HepG2 (cell line): ENCODE results near the gene HARBI1. TPM values are rescaled to one million over a fixed set of nuclear protein-coding genes. Genes with fewer than 3 reads are reported as not detected.

ENCODE experiments used
- ATAC-seq: fragments of 200-7000 bp; cut with Tn5 transposase; 3 replicates; pipeline ENCODE4 v1.9.1; 2020; ENCODE audit warnings: mild to moderate bottlenecking, moderate library complexity
- BruUV-seq: library from RNA; stranded (reverse); fragments of 400-500 nt; replicated peaks from 2 replicates; lab custom pipeline; 2021; lab: Mats Ljungman, UMichigan
- CTCF ChIA-PET: fragments of 300-600 bp; formaldehyde crosslinking; extraction: SDS; loops from one replicate; lab custom pipeline; 2021; ENCODE audit warnings: low total read pairs, inconsistent platforms, low intra/inter-chr PET ratio; lab: Yijun Ruan, JAX
- POLR2A ChIA-PET: fragments of 350-600 bp; sonication (Branson Sonifier 250); formaldehyde crosslinking; loops from one replicate; lab custom pipeline; 2020; ENCODE audit warnings: antibody characterized with exemption, inconsistent platforms; lab: Yijun Ruan, JAX
- DNase-seq: peaks from one replicate; pipeline ENCODE4 v3.0.0-alpha.2; 2015; ENCODE audit warnings: low spot score
- FAIRE-seq: peaks from 3 replicates; lab custom pipeline; 2011; peaks lifted over from hg19 to GRCh38; lab: Jason Lieb, UNC
- H2AFZ ChIP-seq: one replicate; pipeline ENCODE4 v1.6.1; 2011; ENCODE audit warnings: low read length, inconsistent platforms
- H3K27ac ChIP-seq: fragments of 300-600 bp; 3 replicates; pipeline ENCODE4 v1.8.0; 2011; ENCODE audit warnings: mixed run types, mild to moderate bottlenecking, mixed read lengths, low read length, inconsistent platforms; ENCODE audit not compliant: insufficient read depth; ENCODE audit errors: extremely low read length
- H3K27me3 ChIP-seq, 2 experiments: fragments of 200-600 bp in 1 of 2; 2 replicates in 1 of 2; 3 replicates in 1 of 2; pipeline versions ENCODE4 v1.6.0 to v1.8.0; 2011; ENCODE audit warnings: low read length in 2 of 2, mild to moderate bottlenecking in 2 of 2, moderate library complexity in 2 of 2, inconsistent platforms in 1 of 2; ENCODE audit not compliant: insufficient read depth in 2 of 2, control insufficient read depth in 1 of 2
- H3K36me3 ChIP-seq, 2 experiments: fragments of 200-600 bp in 1 of 2; replicated peaks in 1 of 2; 2 replicates in 1 of 2; 3 replicates in 1 of 2; pipeline versions ENCODE4 v1.5.1 to v1.8.0; 2011; ENCODE audit warnings: low read length in 2 of 2, inconsistent platforms in 1 of 2; ENCODE audit not compliant: insufficient read depth in 2 of 2, control insufficient read depth in 1 of 2
- H3K4me1 ChIP-seq: 2 replicates; pipeline ENCODE4 v1.5.1; 2012; ENCODE audit warnings: low read length, inconsistent platforms; ENCODE audit not compliant: insufficient read depth
- H3K4me2 ChIP-seq: 2 replicates; pipeline ENCODE4 v1.6.0; 2011; ENCODE audit warnings: low read depth, low read length, inconsistent platforms
- H3K4me3 ChIP-seq, 3 experiments: fragments of 200-600 bp in 1 of 3; sonication (generic), shearing (Covaris generic) in 1 of 3; replicated peaks in 1 of 3; 2 replicates each; pipeline ENCODE4 v1.5.1; 2011 to 2016; ENCODE audit warnings: low read length in 3 of 3, inconsistent platforms in 2 of 3, low read depth in 2 of 3, mild to moderate bottlenecking in 2 of 3, control low read depth in 1 of 3, mixed read lengths in 1 of 3; ENCODE audit not compliant: insufficient read depth in 1 of 3
- H3K79me2 ChIP-seq: one replicate; pipeline ENCODE4 v1.6.1; 2011; ENCODE audit warnings: low read length, inconsistent platforms; ENCODE audit not compliant: insufficient read depth
- H3K9ac ChIP-seq: 2 replicates; pipeline ENCODE4 v1.6.0; 2011; ENCODE audit warnings: mild to moderate bottlenecking, low read depth, low read length, inconsistent platforms; ENCODE audit not compliant: insufficient read depth
- H3K9me3 ChIP-seq: 2 replicates; pipeline ENCODE4 v1.5.1; 2012; ENCODE audit warnings: mild to moderate bottlenecking, low read length
- H4K20me1 ChIP-seq: 2 replicates; pipeline ENCODE4 v1.6.0; 2011; ENCODE audit warnings: inconsistent platforms, mild to moderate bottlenecking, low read length, moderate library complexity; ENCODE audit not compliant: insufficient read depth
- EHMT2 ChIP-seq: fragments of 200-600 bp; sonication (generic); IDR thresholded peaks from 2 replicates; pipeline ENCODE4 v1.7.0; 2017; ENCODE audit warnings: antibody characterized with exemption, low read depth, low read length, borderline replicate concordance
- HIVEP1 ChIP-seq: sonication (generic); formaldehyde crosslinking; IDR thresholded peaks from 2 replicates; pipeline ENCODE4 v1.4.0; 2020; ENCODE audit warnings: mild to moderate bottlenecking, missing genetic modification reagents
- LBX2 ChIP-seq: sonication (generic); formaldehyde crosslinking; IDR thresholded peaks from 2 replicates; pipeline ENCODE4 v1.5.0; 2020; ENCODE audit warnings: missing genetic modification reagents, mild to moderate bottlenecking, borderline replicate concordance
- MIER2 ChIP-seq: IDR thresholded peaks from 2 replicates; pipeline ENCODE4 v1.6.1; 2016; ENCODE audit warnings: missing biosample characterization, missing genetic modification reagents
- NKX3-1 ChIP-seq: sonication (generic); formaldehyde crosslinking; IDR thresholded peaks from 2 replicates; pipeline ENCODE4 v1.5.0; 2020; ENCODE audit warnings: missing genetic modification reagents
- NR3C1 ChIP-seq: sonication (generic); formaldehyde crosslinking; IDR thresholded peaks from 2 replicates; pipeline ENCODE4 v1.4.0; 2020; ENCODE audit warnings: missing genetic modification reagents
- ONECUT2 ChIP-seq: sonication (generic); formaldehyde crosslinking; IDR thresholded peaks from 2 replicates; pipeline ENCODE4 v1.4.0; 2020; ENCODE audit warnings: missing genetic modification reagents
- PHB2 ChIP-seq: fragments of 450-650 bp; IDR thresholded peaks from 2 replicates; pipeline ENCODE4 v1.6.1; 2018; ENCODE audit not compliant: partially characterized antibody
- TAF15 ChIP-seq: fragments of 200-400 bp; formaldehyde crosslinking; IDR thresholded peaks from one replicate; pipeline ENCODE4 v1.6.1; 2018; ENCODE audit warnings: mild to moderate bottlenecking, low read depth, low read length; ENCODE audit not compliant: poor library complexity, severe bottlenecking
- U2AF1 ChIP-seq: fragments of 200-400 bp; formaldehyde crosslinking; optimal IDR thresholded peaks from 2 replicates; pipeline ENCODE3; 2017; ENCODE audit warnings: mild to moderate bottlenecking, low read depth, low read length
- ZBTB8A ChIP-seq: sonication (generic); formaldehyde crosslinking; IDR thresholded peaks from 2 replicates; pipeline ENCODE4 v1.4.0; 2020; ENCODE audit warnings: mild to moderate bottlenecking, low read depth, missing genetic modification reagents, borderline replicate concordance
- ZNF282 ChIP-seq: fragments of 450-650 bp; IDR thresholded peaks from 2 replicates; pipeline ENCODE4 v1.6.1; 2018; ENCODE audit not compliant: partially characterized antibody
- ZNF296 ChIP-seq: sonication (generic); formaldehyde crosslinking; conservative IDR thresholded peaks from 2 replicates; pipeline ENCODE4 v1.5.0; 2020; ENCODE audit warnings: mild to moderate bottlenecking, missing genetic modification reagents
- ZNF609 ChIP-seq: sonication (generic); formaldehyde crosslinking; IDR thresholded peaks from 2 replicates; pipeline ENCODE4 v1.4.0; 2020; ENCODE audit warnings: mild to moderate bottlenecking, missing genetic modification reagents, borderline replicate concordance
- ZNF691 ChIP-seq: sonication (generic); formaldehyde crosslinking; IDR thresholded peaks from 2 replicates; pipeline ENCODE4 v1.4.0; 2020; ENCODE audit warnings: missing genetic modification reagents, low read depth, mild to moderate bottlenecking, borderline replicate concordance
- ZNF777 ChIP-seq: sonication (generic); formaldehyde crosslinking; IDR thresholded peaks from 2 replicates; pipeline ENCODE4 v1.4.0; 2020; ENCODE audit warnings: missing genetic modification reagents
- WGBS: methylation state at CpG from one replicate; pipeline ENCODE4 v1.1.6; 2017; ENCODE audit warnings: low lambda C conversion rate; 5-methylcytosine and 5-hydroxymethylcytosine counted together
- in situ Hi-C: cut with HindIII; loops from 2 replicates; pipeline ENCODE4 v1.10.0; 2017; ENCODE audit warnings: low pct_unique_long_range_greater_than_20kb; ENCODE audit not compliant: extremely low pct_ligation_motif_present
- intact Hi-C: fragments of 100-400 bp; cut with micrococcal nuclease; formaldehyde crosslinking; loops from one replicate; pipeline ENCODE4 v1.10.0; 2022; ENCODE audit not compliant: unreplicated experiment
- polyA plus RNA-seq, 8 experiments: library from polyadenylated mRNA; depleted of rRNA in 3 of 8; stranded (reverse) in 7 of 8; unstranded in 1 of 8; fragments of >200 nt; fragmentation: Illumina TruSeq in 4 of 8; extraction: Trizol in 4 of 8; gene quantifications; 2 replicates each; pipeline versions ENCODE4 v1.2.1 to v1.2.3, GENCODE V29; 2011 to 2016; ENCODE audit warnings: low read depth in 4 of 8, missing spikeins in 1 of 8, mixed read lengths in 1 of 8; ENCODE audit not compliant: insufficient read depth in 1 of 8
- total RNA-seq, 5 experiments: library from RNA; depleted of rRNA; stranded (reverse); fragments of >200 nt; fragmentation: Illumina TruSeq; extraction: Trizol; gene quantifications; 2 replicates each; pipeline ENCODE4 v1.2.3, GENCODE V29; 2016; ENCODE audit warnings: low read depth in 1 of 5

The HARBI1 gene
- total and polyA plus RNA-seq, 2 of the 13 experiments (the other 11 are each of a cell fraction or from before 2014, with no cell fraction given): 2.5 to 4.8 TPM

- TF ChIP-seq ZNF691 (CRISPR knock-in tag) (no peak), ZNF777 (CRISPR knock-in tag) (no peak), LBX2 (no peak), EHMT2 (no peak), HIVEP1 (CRISPR knock-in tag) (no peak)
Observed at GRCh38 chr11:46600194-46600960, 16.6 kb downstream of the HARBI1 start (continued).

GRCh38 chr11:46599340-46600193 is 17.5 kb downstream of the HARBI1 start:
- BruUV-seq: no TSS peak
- Histone ChIP-seq H3K27me3 (no peaks in the 10 kb centered on the region), H3K9ac (no peak overlapping the region), H3K4me3 (no peak overlapping the region), H3K4me1 (peaks cover 25% of the 10 kb centered on the region), H3K79me2 (peaks cover 2% of the 10 kb centered on the region), H3K27ac (no peak overlapping the region), H3K36me3 (peaks cover 5 to 7% of the 10 kb centered on the region in 2 experiments; a peak in 4 of 5 replicates), H2AFZ (no peak overlapping the region), H3K4me2 (no peak overlapping the region), H4K20me1 (no peaks in the 10 kb centered on the region), H3K9me3 (no peaks in the 10 kb centered on the region)
- ChIA-PET POLR2A (interaction anchor here (1.1 kb wide), 1 partner anchor 16 kb away, joined by 4 read pairs; no protein-coding TSS in a partner anchor), CTCF (no interaction called here)
- 93% methylated on average over 8 of the region's 8 CpGs for WGBS
- intact Hi-C loops: no loop called here
- FAIRE-seq: no peak
- no peak for DNase-seq
- ATAC-seq: no peak
- in situ Hi-C loops: no loop called here
- no peak for TF ChIP-seq ZBTB8A (CRISPR knock-in tag)
- TF ChIP-seq TAF15: no peak
- TF ChIP-seq MIER2 (CRISPR knock-in tag): no peak
- no peak for TF ChIP-seq PHB2
- no peak for TF ChIP-seq ONECUT2 (CRISPR knock-in tag)
- TF ChIP-seq ZNF296 (CRISPR knock-in tag): no peak
- TF ChIP-seq NR3C1 (CRISPR knock-in tag): no peak
- no peak for TF ChIP-seq ZNF282
- TF ChIP-seq U2AF1: no peak
- no peak for TF ChIP-seq ZNF609 (CRISPR knock-in tag)
- no peak for TF ChIP-seq NKX3-1 (CRISPR knock-in tag)
